ENCODE measurements around the gene GPR132.

DNA sequence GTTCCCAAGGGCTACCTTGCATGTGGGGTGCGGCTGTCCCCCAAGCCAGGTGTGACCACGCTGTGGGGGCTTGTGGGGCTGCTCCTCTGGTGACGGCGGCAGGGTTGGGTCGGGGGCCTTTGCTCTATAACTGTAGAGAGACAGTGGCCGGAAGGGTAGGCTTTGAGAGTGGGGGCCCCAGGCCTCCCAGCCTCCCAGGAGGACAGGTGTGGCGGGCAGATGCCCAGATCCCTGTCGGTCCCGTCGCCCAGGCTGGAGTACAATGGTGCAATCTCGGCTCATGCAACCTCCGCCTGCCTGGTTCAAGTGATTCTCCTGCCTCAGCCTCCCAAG, 2.7 kb upstream of the GPR132 start:
- TF ChIP-seq, protein P1, sequence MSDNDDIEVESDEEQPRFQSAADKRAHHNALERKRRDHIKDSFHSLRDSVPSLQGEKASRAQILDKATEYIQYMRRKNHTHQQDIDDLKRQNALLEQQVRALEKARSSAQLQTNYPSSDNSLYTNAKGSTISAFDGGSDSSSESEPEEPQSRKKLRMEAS (IDR thresholded peaks at IDR 0.05; ENCODE audit: insufficient read depth, insufficient read length) = no peak
- TF ChIP-seq, protein P2, sequence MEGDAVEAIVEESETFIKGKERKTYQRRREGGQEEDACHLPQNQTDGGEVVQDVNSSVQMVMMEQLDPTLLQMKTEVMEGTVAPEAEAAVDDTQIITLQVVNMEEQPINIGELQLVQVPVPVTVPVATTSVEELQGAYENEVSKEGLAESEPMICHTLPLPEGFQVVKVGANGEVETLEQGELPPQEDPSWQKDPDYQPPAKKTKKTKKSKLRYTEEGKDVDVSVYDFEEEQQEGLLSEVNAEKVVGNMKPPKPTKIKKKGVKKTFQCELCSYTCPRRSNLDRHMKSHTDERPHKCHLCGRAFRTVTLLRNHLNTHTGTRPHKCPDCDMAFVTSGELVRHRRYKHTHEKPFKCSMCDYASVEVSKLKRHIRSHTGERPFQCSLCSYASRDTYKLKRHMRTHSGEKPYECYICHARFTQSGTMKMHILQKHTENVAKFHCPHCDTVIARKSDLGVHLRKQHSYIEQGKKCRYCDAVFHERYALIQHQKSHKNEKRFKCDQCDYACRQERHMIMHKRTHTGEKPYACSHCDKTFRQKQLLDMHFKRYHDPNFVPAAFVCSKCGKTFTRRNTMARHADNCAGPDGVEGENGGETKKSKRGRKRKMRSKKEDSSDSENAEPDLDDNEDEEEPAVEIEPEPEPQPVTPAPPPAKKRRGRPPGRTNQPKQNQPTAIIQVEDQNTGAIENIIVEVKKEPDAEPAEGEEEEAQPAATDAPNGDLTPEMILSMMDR (IDR thresholded peaks at IDR 0.05; ENCODE audit: extremely low read depth in 1 of 2, insufficient read depth in 1 of 2, low read depth in 1 of 2, low read length in 2 of 2) = no peak
- TF ChIP-seq POLR2A (IDR thresholded peaks at IDR 0.05; ENCODE audit: low read depth, low read length) = no peak
- TF ChIP-seq EZH2 (IDR thresholded peaks at IDR 0.05; ENCODE audit: borderline replicate concordance, low read depth, low read length, severe bottlenecking) = no peak
- TF ChIP-seq POLR2AphosphoS5 (IDR thresholded peaks at IDR 0.05; ENCODE audit: insufficient read depth, low read depth, low read length) = no peak
- no peak for TF ChIP-seq MYC (IDR thresholded peaks at IDR 0.05; ENCODE audit: low read depth, low read length)
- no peak for TF ChIP-seq GATA2 (IDR thresholded peaks at IDR 0.05; ENCODE audit: insufficient read depth, insufficient read length, low read depth, low read length)
- no peak for TF ChIP-seq FOS (IDR thresholded peaks at IDR 0.05; ENCODE audit: borderline replicate concordance, insufficient read depth, low read length)
- no peak for TF ChIP-seq JUN (IDR thresholded peaks at IDR 0.05; ENCODE audit: borderline replicate concordance, insufficient read depth, insufficient read length, low read depth)
